IPS-20b (cell line): Measurements from ENCODE around the gene PRODH2.

Source experiments
- H3K27ac ChIP-seq: one replicate; pipeline ENCODE4 v1.5.1; 2013; ENCODE audit warnings: low read length
- H3K27me3 ChIP-seq: 2 replicates; pipeline ENCODE4 v1.6.1; 2013; ENCODE audit warnings: mild to moderate bottlenecking, low read length, inconsistent platforms; ENCODE audit not compliant: insufficient read depth
- H3K36me3 ChIP-seq: 2 replicates; pipeline ENCODE4 v1.6.1; 2013; ENCODE audit warnings: low read depth, mild to moderate bottlenecking, inconsistent platforms, low read length, moderate library complexity; ENCODE audit not compliant: insufficient read depth
- H3K4me1 ChIP-seq: 2 replicates; pipeline ENCODE4 v1.6.1; 2013; ENCODE audit warnings: mild to moderate bottlenecking, control low read depth, inconsistent platforms, low read length, moderate library complexity; ENCODE audit not compliant: insufficient read depth
- H3K4me3 ChIP-seq: 2 replicates; pipeline ENCODE4 v1.5.1; 2013; ENCODE audit warnings: mild to moderate bottlenecking, low read length, inconsistent platforms
- H3K9ac ChIP-seq: 2 replicates; pipeline ENCODE4 v1.6.1; 2013; ENCODE audit warnings: low read depth, mild to moderate bottlenecking, inconsistent platforms, low read length, moderate library complexity
- H3K9me3 ChIP-seq: 2 replicates; pipeline ENCODE4 v1.6.1; 2013; ENCODE audit warnings: mild to moderate bottlenecking, low read depth, low read length, inconsistent platforms; ENCODE audit not compliant: insufficient read depth

PRODH2 gene

DNA sequence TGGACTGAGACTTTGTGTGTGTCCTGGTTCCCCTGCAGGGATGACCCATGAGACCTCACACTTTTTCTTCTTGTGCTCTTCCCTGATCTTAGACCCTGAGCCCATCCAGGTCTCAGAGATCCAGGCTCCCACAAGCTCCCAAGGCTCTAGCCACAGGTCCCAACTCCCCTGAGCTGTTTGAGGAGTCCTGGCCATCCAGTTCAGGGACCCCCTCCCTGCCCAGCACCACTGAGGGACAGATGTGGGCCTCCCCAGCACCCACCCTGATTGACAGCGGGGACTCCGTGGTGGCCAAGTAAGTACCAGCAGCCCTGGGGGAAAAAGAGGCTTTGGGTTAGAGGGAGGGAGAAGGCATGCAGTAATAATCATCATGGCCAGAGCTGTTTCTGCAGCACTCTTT lies 52.9 kb downstream of the PRODH2 start:
- H3K4me1 ChIP-seq = peaks cover 3% of the 10 kb centered on the region; the same call in 1 of the 2 replicates
- no peak overlapping the region for H3K27ac ChIP-seq
- H3K9me3 ChIP-seq = no peaks in the 10 kb centered on the region
- H3K4me3 ChIP-seq = no peak overlapping the region
- peaks cover 16% of the 10 kb centered on the region; the same call in 1 of the 2 replicates for H3K27me3 ChIP-seq
- H3K9ac ChIP-seq = no peak overlapping the region
- peaks cover 24% of the 10 kb centered on the region for H3K36me3 ChIP-seq

DNA sequence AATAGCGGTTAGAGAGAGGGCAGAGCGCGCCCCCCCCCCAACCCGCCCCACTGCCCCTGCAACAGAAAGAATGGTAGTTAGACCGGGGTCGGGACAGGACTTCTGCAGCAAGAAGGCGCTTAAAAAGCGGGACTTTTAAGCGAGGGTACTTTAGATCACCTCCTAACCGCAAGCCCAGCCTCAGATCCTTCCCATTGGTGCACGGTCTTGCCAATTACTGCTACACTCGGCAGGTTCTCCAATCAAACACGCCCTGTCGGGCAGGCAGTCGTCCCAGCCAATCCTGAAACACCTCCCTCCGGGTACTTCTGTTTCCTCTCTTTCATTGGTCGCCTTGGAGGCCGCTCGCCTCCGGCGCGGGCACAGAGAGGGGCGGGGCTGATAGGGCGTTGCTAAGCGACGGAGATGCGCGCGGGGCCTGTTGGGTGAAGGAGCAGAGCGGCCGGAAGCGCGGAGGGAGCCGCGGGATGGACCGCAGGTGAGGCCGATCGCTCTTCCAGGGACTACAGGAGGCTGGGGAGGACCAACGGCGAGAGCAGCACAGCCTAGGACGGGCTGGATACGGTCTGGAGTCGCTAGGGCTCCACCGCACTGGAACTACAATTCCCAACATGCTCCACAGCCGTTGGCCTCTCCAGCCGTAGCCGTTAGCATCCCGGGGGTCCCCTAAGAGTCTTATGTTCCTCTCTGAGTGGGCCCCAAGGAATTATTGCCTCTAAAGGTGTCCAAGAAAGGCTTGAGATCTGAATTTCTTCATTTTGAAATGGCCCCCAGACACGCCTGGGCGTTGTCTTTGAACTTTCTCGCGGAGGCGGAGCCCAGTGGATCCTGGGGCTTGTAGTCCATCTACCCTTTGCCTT lies 54.7 kb downstream of the PRODH2 start, which contains the start of gene PROSER3:
TSS of gene PROSER3 (plus strand) at position 428 of the 860 bp plus-strand sequence. CDS start at position 468, 40 bp downstream.
- Histone ChIP-seq H3K4me3 (peak within 1 kb of the TSS; percentile 100), H3K27me3 (peaks cover 17% of the 10 kb centered on the region; the same call in 1 of the 2 replicates), H3K36me3 (peaks cover 22% of the 10 kb centered on the region), H3K9me3 (no peaks in the 10 kb centered on the region), H3K27ac (peak within 1 kb of the TSS; percentile 99), H3K4me1 (peaks cover 3% of the 10 kb centered on the region; the same call in 1 of the 2 replicates), H3K9ac (peak within 1 kb of the TSS; percentile 97)

- Histone ChIP-seq H3K9ac (peak overlapping the region; percentile 72; the same call in 1 of the 2 replicates), H3K4me1 (peaks cover 3% of the 10 kb centered on the region; the same call in 1 of the 2 replicates), H3K9me3 (no peaks in the 10 kb centered on the region), H3K4me3 (peak overlapping the region; percentile 100), H3K27ac (no peak overlapping the region), H3K36me3 (peaks cover 20% of the 10 kb centered on the region), H3K27me3 (peaks cover 17% of the 10 kb centered on the region; the same call in 1 of the 2 replicates)
Measured at GRCh38 chr19:35757231-35757748, 55.4 kb downstream of the PRODH2 start.

DNA sequence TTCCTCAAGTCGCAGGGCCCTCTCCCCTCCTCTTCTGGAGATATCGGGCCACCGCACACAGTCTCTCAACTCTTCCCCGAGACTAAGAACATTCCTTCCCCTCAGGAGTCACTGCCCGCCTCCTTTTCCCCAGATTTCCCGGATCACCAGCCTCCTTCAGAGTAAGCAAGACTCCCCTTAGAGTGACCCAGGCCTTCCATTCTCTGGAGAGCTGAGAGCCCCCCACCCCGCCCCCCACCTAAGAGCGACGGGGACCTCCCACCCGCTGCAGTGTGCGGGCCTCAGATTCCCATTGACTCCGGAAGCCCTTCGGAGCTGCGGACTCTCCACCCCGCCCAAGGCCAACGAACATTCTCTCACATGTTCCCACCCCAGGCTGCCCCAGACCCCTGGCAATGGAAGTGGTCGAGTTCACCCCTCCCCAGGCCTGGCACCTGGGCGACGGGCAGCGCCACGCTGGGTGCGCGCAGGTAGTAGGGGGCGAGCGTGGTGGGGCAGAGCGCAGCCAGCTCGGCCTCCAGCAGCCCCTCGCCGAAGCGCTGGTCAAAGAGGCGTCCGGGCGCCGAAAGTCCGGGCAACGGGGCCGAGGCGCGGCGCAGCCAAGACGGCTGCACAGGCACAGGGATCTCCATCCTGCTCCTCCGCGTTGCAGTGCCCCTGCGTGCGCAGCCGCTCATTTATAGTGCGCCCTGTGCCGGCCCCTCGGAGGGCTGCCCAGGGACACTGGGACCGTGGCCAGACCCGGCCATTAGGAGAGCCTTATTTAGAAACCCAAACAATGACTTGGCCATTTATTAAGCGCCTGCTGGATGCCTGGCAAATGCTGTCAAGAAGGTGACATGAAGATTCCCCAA lies 56.0 kb downstream of the PRODH2 start, which contains the start of gene HSPB6:
TSS of gene HSPB6 (minus strand) at position 653 of the 854 bp plus-strand sequence. CDS start at position 632, 21 bp downstream.
- Histone ChIP-seq H3K27ac (no peak within 1 kb of the TSS), H3K36me3 (peaks cover 14% of the 10 kb centered on the region; the same call in 1 of the 2 replicates), H3K9ac (peak within 1 kb of the TSS; percentile 72; the same call in 1 of the 2 replicates), H3K4me1 (peaks cover 3% of the 10 kb centered on the region; the same call in 1 of the 2 replicates), H3K9me3 (no peaks in the 10 kb centered on the region), H3K27me3 (peaks cover 17% of the 10 kb centered on the region; the same call in 1 of the 2 replicates), H3K4me3 (peak within 1 kb of the TSS; percentile 100)

DNA sequence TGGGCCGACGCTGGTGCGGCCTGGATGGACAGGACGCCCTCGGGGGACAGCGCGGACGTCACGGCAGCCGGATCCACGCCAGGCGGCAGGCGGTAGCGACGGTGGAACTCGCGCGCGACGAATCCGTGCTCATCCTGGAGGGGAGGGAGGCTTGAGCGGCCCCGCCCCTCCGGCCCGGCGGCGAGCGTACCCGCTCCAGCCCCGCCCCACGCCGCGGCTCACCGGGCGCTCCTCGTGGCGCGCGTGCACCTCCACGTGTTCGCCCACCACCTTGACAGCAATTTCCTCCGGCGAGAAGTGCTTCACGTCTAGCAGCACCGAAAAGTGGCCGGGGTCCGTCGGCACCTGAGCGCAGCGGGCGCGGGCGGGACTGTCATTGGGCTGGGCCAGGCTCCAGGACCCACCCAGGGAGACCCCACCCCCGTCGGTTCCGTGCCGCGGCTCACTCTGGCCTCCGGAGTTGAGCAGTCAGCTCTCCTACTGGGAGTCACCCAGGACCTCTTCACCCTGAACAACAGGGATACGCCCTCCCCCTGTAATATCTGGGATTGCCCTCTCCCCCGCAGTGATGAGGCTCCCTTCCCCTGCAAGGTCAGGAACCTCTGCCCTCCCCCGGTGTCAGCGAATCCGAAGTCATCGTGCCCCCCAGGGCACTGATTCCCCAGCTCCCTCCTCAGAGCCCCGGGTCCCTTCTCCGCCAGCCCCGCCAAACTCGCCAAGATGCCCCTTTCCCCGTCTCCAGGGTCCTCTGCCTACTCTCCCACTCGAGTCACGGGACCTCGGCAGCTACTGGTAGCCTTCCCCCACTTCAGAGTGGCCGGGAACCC lies 56.9 kb downstream of the PRODH2 start:
- Histone ChIP-seq H3K9me3 (no peaks in the 10 kb centered on the region), H3K4me1 (peaks cover 3% of the 10 kb centered on the region; the same call in 1 of the 2 replicates), H3K4me3 (peak overlapping the region; percentile 100; the same call in 1 of the 2 replicates), H3K36me3 (peaks cover 12% of the 10 kb centered on the region; the same call in 1 of the 2 replicates), H3K27ac (no peak overlapping the region), H3K27me3 (peaks cover 17% of the 10 kb centered on the region; the same call in 1 of the 2 replicates), H3K9ac (no peak overlapping the region; the same call in 1 of the 2 replicates)

DNA sequence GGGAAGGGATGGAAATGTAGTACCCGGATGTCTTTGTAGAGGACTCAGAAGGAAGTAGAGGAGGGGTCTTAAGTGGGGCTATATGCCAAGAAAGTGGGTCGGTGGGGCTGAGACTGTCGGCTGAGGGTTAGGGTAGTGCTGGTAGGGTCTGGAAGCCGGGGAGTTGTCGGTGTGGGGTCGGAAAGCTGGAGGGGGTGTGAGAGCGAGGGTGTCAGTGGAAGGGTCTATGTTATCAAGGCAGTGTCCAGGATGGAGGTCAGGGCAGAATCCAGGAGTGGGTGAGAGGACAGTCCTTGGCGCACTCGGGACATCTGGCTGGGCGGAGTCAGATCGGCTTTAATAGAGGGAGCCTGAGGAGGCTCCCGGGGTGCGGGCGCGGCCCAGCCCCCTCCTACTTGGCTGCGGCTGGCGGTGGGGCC lies 57.5 kb downstream of the PRODH2 start:
- peaks cover 6% of the 10 kb centered on the region; the same call in 1 of the 2 replicates for H3K36me3 ChIP-seq
- no peak overlapping the region; the same call in 1 of the 2 replicates for H3K9ac ChIP-seq
- H3K9me3 ChIP-seq = no peaks in the 10 kb centered on the region
- no peak overlapping the region for H3K27ac ChIP-seq
- peak overlapping the region; percentile 100; the same call in 1 of the 2 replicates for H3K4me3 ChIP-seq
- peaks cover 17% of the 10 kb centered on the region; the same call in 1 of the 2 replicates for H3K27me3 ChIP-seq
- H3K4me1 ChIP-seq = peaks cover 3% of the 10 kb centered on the region; the same call in 1 of the 2 replicates

DNA sequence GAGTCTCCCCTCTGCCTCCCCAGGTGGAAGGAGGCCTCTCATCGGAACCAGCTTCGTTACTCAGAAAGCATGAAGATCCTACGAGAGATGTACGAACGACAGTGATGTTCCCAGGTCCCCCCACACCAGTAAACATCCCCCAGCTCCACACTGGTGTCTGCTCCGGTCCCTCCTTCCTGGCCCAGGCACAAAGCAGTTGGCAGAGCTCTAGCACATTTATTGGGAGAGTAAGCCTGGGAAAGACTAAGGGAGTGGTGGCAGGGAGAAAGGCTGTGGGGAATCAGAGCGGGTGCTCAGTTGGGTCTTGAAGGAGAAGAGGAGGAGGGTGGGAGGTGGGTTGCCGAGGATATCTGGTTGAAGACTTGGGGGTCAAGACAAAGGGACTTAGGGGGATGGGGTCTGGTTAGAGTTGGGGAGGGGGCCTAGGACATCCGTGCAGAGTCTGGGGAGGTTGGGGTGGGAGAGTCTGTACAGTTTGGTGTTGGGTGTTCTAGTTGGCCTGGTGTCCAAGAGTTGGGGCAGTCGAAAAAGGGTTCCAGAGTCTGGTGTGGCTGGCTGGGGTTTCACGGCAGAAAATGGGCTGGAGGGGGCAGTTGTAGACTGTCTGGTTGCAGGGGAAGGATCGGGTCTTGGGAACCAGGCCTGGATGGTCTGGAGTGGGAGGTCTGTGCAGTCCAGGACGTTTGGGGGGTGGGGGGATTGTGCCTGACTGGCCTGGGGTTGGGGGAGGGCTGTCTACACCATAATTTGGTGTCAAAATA lies 58.1 kb downstream of the PRODH2 start:
- Histone ChIP-seq H3K4me3 (no peak overlapping the region), H3K9me3 (no peaks in the 10 kb centered on the region), H3K4me1 (peaks cover 3% of the 10 kb centered on the region; the same call in 1 of the 2 replicates), H3K27me3 (peaks cover 17% of the 10 kb centered on the region; the same call in 1 of the 2 replicates), H3K27ac (no peak overlapping the region), H3K36me3 (0 out of 2 replicates have a peak, but pooled peaks cover under 1% of the 10 kb centered on the region), H3K9ac (no peak overlapping the region)

DNA sequence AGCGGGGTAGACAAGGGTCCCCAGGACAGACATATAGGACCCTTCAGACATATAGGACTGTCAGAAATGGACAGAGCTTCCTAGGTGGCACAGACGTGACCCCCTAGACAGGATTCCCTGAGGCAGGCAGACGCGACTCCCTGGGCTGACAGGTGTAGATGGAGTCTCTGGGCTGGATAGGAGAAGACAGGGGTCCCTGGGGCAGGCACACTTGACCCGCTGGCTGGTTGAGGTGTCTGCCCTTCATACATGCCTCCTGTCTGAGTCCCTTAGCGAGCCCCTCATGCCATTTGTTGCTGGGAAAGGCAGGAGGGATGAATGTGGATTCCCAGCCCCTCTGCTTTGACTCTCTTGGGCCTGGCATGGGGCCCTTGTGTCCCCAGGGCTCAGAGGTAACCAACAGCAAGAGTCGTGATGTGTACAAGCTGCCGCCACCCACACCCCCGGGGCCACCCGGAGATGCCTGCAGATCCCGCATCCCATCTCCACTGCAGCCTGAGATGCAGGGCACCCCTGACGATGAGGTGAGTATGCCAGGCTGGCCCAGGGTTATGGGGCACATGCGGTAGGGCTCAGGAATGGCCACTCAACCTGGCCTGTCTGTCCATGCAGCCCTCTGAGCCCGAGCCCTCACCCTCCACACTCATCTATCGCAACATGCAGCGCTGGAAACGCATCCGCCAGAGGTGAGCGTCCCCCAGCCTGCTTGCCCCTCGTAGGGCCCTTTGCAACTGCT lies 58.8 kb downstream of the PRODH2 start:
- H3K36me3 ChIP-seq = no peaks in the 10 kb centered on the region
- no peak overlapping the region for H3K4me3 ChIP-seq
- H3K9me3 ChIP-seq = no peaks in the 10 kb centered on the region
- H3K4me1 ChIP-seq = peaks cover 3% of the 10 kb centered on the region; the same call in 1 of the 2 replicates
- H3K9ac ChIP-seq = no peak overlapping the region
- H3K27me3 ChIP-seq = peaks cover 17% of the 10 kb centered on the region; the same call in 1 of the 2 replicates
- H3K27ac ChIP-seq = no peak overlapping the region

GRCh38 chr19:35752746-35753350 lies 59.8 kb downstream of the PRODH2 start:
- Histone ChIP-seq H3K36me3 (no peaks in the 10 kb centered on the region), H3K4me1 (peaks cover 3% of the 10 kb centered on the region; the same call in 1 of the 2 replicates), H3K4me3 (no peak overlapping the region), H3K9me3 (no peaks in the 10 kb centered on the region), H3K27me3 (peaks cover 17% of the 10 kb centered on the region; the same call in 1 of the 2 replicates), H3K27ac (no peak overlapping the region), H3K9ac (no peak overlapping the region)
